Mesothelial cell of epicardium (in vitro differentiated cells): Measurements from ENCODE around the gene TCAF1. TPM values are rescaled to one million over a fixed set of nuclear protein-coding genes. Genes with fewer than 3 reads are reported as not detected.

Experiments
- DNase-seq, 2 experiments: peaks; one replicate each; pipeline ENCODE4 v3.0.0; 2021; ENCODE audit warnings: low spot score in 2 of 2; ENCODE audit not compliant: unreplicated experiment in 2 of 2
- H3K27ac Mint-ChIP-seq: 2 replicates; pipeline ENCODE4 v1.8.0; 2021; ENCODE audit warnings: mixed read lengths
- H3K27me3 Mint-ChIP-seq: 2 replicates; pipeline ENCODE4 v1.8.0; 2021; ENCODE audit warnings: low read depth, mixed read lengths
- H3K36me3 Mint-ChIP-seq: 2 replicates; pipeline ENCODE4 v1.8.0; 2021; ENCODE audit warnings: mixed read lengths
- H3K4me1 Mint-ChIP-seq: 2 replicates; pipeline ENCODE4 v1.8.0; 2021; ENCODE audit warnings: mixed read lengths
- H3K4me3 Mint-ChIP-seq: 2 replicates; pipeline ENCODE4 v1.8.0; 2021; ENCODE audit warnings: mild to moderate bottlenecking, moderate library complexity, mixed read lengths
- H3K9me3 Mint-ChIP-seq: 2 replicates; pipeline ENCODE4 v1.8.0; 2021; ENCODE audit warnings: mixed read lengths
- CTCF ChIP-seq: fragments of 200-600 bp; sonication (generic); IDR thresholded peaks from one replicate; pipeline ENCODE4 v1.5.0; 2021; ENCODE audit warnings: antibody characterized with exemption; ENCODE audit not compliant: unreplicated experiment
- total RNA-seq: library from RNA; stranded (reverse); gene quantifications from 3 replicates; pipeline ENCODE4 v1.2.1, GENCODE V29; 2021

The TCAF1 gene
- total RNA-seq, 1 donor from 2014 or later: 101 TPM

GRCh38 chr7:143909863-143910262, 7.9 kb upstream of the TCAF1 start:
- H3K4me1 Mint-ChIP-seq: peaks cover 11% of the 10 kb centered on the region
- H3K9me3 Mint-ChIP-seq: no peaks in the 10 kb centered on the region
- H3K27me3 Mint-ChIP-seq: no peaks in the 10 kb centered on the region
- TF ChIP-seq CTCF: no peak
- no peak overlapping the region for H3K4me3 Mint-ChIP-seq
- H3K27ac Mint-ChIP-seq: no peak overlapping the region
- no peak for DNase-seq
- H3K36me3 Mint-ChIP-seq: no peaks in the 10 kb centered on the region

GRCh38 chr7:143908120-143908519, 6.1 kb upstream of the TCAF1 start:
- H3K27ac Mint-ChIP-seq: no peak overlapping the region
- peaks cover 27% of the 10 kb centered on the region for H3K4me1 Mint-ChIP-seq

GRCh38 chr7:143906895-143907294, 4.9 kb upstream of the TCAF1 start:
- Mint-ChIP-seq H3K27ac (no peak overlapping the region), H3K4me3 (no peak overlapping the region), H3K36me3 (no peaks in the 10 kb centered on the region), H3K9me3 (no peaks in the 10 kb centered on the region), H3K4me1 (peaks cover 29% of the 10 kb centered on the region), H3K27me3 (no peaks in the 10 kb centered on the region)
- TF ChIP-seq CTCF: no peak
- no peak for DNase-seq

More at GRCh38 chr7:143908120-143908519, 6.1 kb upstream of the TCAF1 start:
- TF ChIP-seq CTCF: no peak
- no peak for DNase-seq
- Mint-ChIP-seq H3K9me3 (no peaks in the 10 kb centered on the region), H3K27me3 (no peaks in the 10 kb centered on the region), H3K4me3 (no peak overlapping the region), H3K36me3 (no peaks in the 10 kb centered on the region)

GRCh38 chr7:143906151-143906550, 4.2 kb upstream of the TCAF1 start:
- DNase-seq: no peak
- Mint-ChIP-seq H3K27ac (no peak overlapping the region), H3K36me3 (no peaks in the 10 kb centered on the region), H3K9me3 (no peaks in the 10 kb centered on the region), H3K27me3 (no peaks in the 10 kb centered on the region), H3K4me1 (peaks cover 31% of the 10 kb centered on the region), H3K4me3 (no peak overlapping the region)
- TF ChIP-seq CTCF: no peak

- no peak for TF ChIP-seq CTCF
- Mint-ChIP-seq H3K27me3 (no peaks in the 10 kb centered on the region), H3K27ac (peak overlapping the region; percentile 44), H3K4me3 (no peak overlapping the region), H3K36me3 (no peaks in the 10 kb centered on the region), H3K4me1 (peaks cover 37% of the 10 kb centered on the region), H3K9me3 (no peaks in the 10 kb centered on the region)
- DNase-seq: no peak
Measured at GRCh38 chr7:143905509-143905908, 3.5 kb upstream of the TCAF1 start.

GRCh38 chr7:143902332-143902899, 440 bp upstream of the TCAF1 start:
- TF ChIP-seq CTCF: no peak
- H3K27ac Mint-ChIP-seq: peak overlapping the region; percentile 99
- peaks cover 49% of the 10 kb centered on the region for H3K4me1 Mint-ChIP-seq

More at GRCh38 chr7:143902332-143902899, 440 bp upstream of the TCAF1 start:
- no peaks in the 10 kb centered on the region for H3K27me3 Mint-ChIP-seq
- no peak for DNase-seq
- no peaks in the 10 kb centered on the region for H3K36me3 Mint-ChIP-seq
- H3K9me3 Mint-ChIP-seq: no peaks in the 10 kb centered on the region
- H3K4me3 Mint-ChIP-seq: peak overlapping the region; percentile 97
